ENCODE measurements around the gene PDE7B.

- TF ChIP-seq, protein P1, sequence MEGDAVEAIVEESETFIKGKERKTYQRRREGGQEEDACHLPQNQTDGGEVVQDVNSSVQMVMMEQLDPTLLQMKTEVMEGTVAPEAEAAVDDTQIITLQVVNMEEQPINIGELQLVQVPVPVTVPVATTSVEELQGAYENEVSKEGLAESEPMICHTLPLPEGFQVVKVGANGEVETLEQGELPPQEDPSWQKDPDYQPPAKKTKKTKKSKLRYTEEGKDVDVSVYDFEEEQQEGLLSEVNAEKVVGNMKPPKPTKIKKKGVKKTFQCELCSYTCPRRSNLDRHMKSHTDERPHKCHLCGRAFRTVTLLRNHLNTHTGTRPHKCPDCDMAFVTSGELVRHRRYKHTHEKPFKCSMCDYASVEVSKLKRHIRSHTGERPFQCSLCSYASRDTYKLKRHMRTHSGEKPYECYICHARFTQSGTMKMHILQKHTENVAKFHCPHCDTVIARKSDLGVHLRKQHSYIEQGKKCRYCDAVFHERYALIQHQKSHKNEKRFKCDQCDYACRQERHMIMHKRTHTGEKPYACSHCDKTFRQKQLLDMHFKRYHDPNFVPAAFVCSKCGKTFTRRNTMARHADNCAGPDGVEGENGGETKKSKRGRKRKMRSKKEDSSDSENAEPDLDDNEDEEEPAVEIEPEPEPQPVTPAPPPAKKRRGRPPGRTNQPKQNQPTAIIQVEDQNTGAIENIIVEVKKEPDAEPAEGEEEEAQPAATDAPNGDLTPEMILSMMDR (IDR thresholded peaks at IDR 0.05): no peak
- TF ChIP-seq ZFX (IDR thresholded peaks at IDR 0.05; ENCODE audit: borderline replicate concordance): no peak
These were observed 25.2 kb upstream of the PDE7B start for GRCh38 chr6:135826236-135826804.

All from 22Rv1 (cell line).